A673 (cell line): Measurements from ENCODE around the gene EIF5. TPM values are rescaled to one million over a fixed set of nuclear protein-coding genes. Genes with fewer than 3 reads are reported as not detected.

Experiments
- BruUV-seq: library from RNA; stranded (reverse); fragments of 400-500 nt; replicated peaks from 2 replicates; lab custom pipeline; 2021; lab: Mats Ljungman, UMichigan
- CTCF ChIA-PET: fragments of 300-600 bp; sonication (Branson Sonifier 250); formaldehyde crosslinking; loops from one replicate; lab custom pipeline; 2022; ENCODE audit warnings: antibody characterized with exemption; lab: Charles Lee
- POLR2A ChIA-PET: fragments of 300-600 bp; sonication (Branson Sonifier 250); formaldehyde crosslinking; loops from one replicate; lab custom pipeline; 2022; ENCODE audit warnings: antibody characterized with exemption; ENCODE audit not compliant: low non-redundant PET; lab: Charles Lee
- DNase-seq: peaks from one replicate; pipeline ENCODE4 v3.0.0-alpha.2; 2015; ENCODE audit warnings: low spot score
- H3K27ac ChIP-seq: fragments of 200-600 bp; sonication (generic); 2 replicates; pipeline ENCODE4 v1.5.1; 2016; ENCODE audit warnings: mixed run types, low read depth, mild to moderate bottlenecking, mixed read lengths, antibody characterized with exemption, low read length; ENCODE audit not compliant: poor library complexity, severe bottlenecking
- H3K27me3 ChIP-seq: fragments of 200-600 bp; sonication (generic); replicated peaks from 2 replicates; pipeline ENCODE4 v1.6.1; 2017; ENCODE audit warnings: mixed run types, low read depth, mild to moderate bottlenecking, mixed read lengths, antibody characterized with exemption, low read length; ENCODE audit not compliant: insufficient read depth, poor library complexity
- H3K36me3 ChIP-seq: fragments of 200-600 bp; sonication (generic); 2 replicates; pipeline ENCODE4 v1.6.1; 2016; ENCODE audit warnings: mixed run types, mild to moderate bottlenecking, mixed read lengths, antibody characterized with exemption, low read length; ENCODE audit not compliant: insufficient read depth, poor library complexity, severe bottlenecking
- H3K4me1 ChIP-seq: fragments of 200-600 bp; sonication (generic); 2 replicates; pipeline ENCODE4 v1.6.1; 2017; ENCODE audit warnings: mixed run types, mild to moderate bottlenecking, mixed read lengths, antibody characterized with exemption, low read length; ENCODE audit not compliant: insufficient read depth, poor library complexity, severe bottlenecking
- H3K4me3 ChIP-seq: fragments of 200-600 bp; sonication (generic); 2 replicates; pipeline ENCODE4 v1.5.1; 2016; ENCODE audit warnings: low read depth, mixed run types, mild to moderate bottlenecking, mixed read lengths, low read length; ENCODE audit not compliant: poor library complexity, severe bottlenecking
- H3K9me3 ChIP-seq: fragments of 200-600 bp; sonication (generic); 2 replicates; pipeline ENCODE4 v1.6.1; 2016; ENCODE audit warnings: mixed run types, low read depth, mild to moderate bottlenecking, mixed read lengths, antibody characterized with exemption, low read length; ENCODE audit not compliant: poor library complexity, severe bottlenecking
- EZH2 ChIP-seq: fragments of 200-600 bp; sonication (generic); IDR thresholded peaks from 2 replicates; pipeline ENCODE4 v1.6.1; 2017; ENCODE audit warnings: borderline replicate concordance, low read depth, mild to moderate bottlenecking, mixed read lengths, antibody characterized with exemption, low read length; ENCODE audit not compliant: poor library complexity, severe bottlenecking
- intact Hi-C: fragments of 100-400 bp; cut with micrococcal nuclease; formaldehyde crosslinking; loops from one replicate; pipeline ENCODE4 v1.10.0; 2022; ENCODE audit not compliant: unreplicated experiment
- total RNA-seq: library from RNA; stranded (reverse); gene quantifications from 2 replicates; pipeline ENCODE4 v1.2.3, GENCODE V29; 2021
- TF ChIP-seq, protein P1 (sequence below): fragments of 300-800, 200-600 bp; sonication (generic); conservative IDR thresholded peaks from 2 replicates; pipeline ENCODE4 v1.5.1; 2017; ENCODE audit warnings: low read depth, mild to moderate bottlenecking, antibody characterized with exemption, low read length, moderate library complexity, mixed read lengths

The EIF5 gene
- total RNA-seq, 1 experiment from 2014 or later = 446 TPM

DNA sequence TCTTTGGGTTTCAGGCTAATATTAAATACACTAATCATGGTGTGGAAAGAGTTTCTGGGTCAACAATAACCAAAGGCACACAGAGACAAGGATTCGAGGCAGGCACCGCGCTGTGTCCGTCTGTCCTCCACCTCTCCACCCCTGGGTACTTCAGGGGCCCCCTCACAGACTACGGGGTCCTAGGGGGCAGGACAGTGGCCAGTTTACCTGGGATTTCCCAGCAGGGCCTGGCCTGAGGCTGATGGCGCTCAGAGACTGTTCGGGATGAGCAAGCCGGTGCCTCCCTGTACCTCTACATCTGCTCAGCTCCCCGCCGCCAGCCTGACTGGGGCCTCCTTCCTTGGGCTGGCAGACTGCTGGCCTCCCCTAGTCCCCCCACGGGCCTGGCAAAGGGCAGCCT, 18.1 kb upstream of the EIF5 start:
- no TSS peak for BruUV-seq
- intact Hi-C loops = no loop called here
- POLR2A ChIA-PET = no interaction called here
- no peak for DNase-seq
- TF ChIP-seq EZH2 = no peak
- TF ChIP-seq, protein P1, sequence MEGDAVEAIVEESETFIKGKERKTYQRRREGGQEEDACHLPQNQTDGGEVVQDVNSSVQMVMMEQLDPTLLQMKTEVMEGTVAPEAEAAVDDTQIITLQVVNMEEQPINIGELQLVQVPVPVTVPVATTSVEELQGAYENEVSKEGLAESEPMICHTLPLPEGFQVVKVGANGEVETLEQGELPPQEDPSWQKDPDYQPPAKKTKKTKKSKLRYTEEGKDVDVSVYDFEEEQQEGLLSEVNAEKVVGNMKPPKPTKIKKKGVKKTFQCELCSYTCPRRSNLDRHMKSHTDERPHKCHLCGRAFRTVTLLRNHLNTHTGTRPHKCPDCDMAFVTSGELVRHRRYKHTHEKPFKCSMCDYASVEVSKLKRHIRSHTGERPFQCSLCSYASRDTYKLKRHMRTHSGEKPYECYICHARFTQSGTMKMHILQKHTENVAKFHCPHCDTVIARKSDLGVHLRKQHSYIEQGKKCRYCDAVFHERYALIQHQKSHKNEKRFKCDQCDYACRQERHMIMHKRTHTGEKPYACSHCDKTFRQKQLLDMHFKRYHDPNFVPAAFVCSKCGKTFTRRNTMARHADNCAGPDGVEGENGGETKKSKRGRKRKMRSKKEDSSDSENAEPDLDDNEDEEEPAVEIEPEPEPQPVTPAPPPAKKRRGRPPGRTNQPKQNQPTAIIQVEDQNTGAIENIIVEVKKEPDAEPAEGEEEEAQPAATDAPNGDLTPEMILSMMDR = no peak
- no peaks in the 10 kb centered on the region for H3K27me3 ChIP-seq
- H3K9me3 ChIP-seq = no peaks in the 10 kb centered on the region
- no peaks in the 10 kb centered on the region for H3K4me1 ChIP-seq
- CTCF ChIA-PET = no interaction called here
- no peak overlapping the region for H3K27ac ChIP-seq
- no peaks in the 10 kb centered on the region for H3K36me3 ChIP-seq
- H3K4me3 ChIP-seq = no peak overlapping the region

DNA sequence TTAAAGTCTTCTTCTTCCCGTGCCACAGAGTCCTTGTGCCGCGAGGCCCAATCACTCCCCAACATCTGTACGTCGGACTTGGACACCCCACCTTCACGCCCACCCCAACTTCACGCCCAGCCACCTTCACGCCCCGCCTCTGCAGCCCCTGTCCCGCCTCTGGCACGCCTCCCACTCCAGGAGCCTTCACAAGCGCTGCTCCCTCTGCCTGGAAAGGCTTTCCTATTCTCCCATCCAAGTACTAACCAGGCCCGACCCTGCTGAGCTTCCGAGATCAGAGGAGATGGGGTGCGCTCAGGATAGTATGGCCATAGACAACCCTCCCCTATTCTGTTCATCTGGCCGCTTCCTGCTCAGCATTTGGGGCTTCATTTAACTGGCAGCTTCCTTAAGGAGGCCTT, 17.3 kb upstream of the EIF5 start:
- Histone ChIP-seq H3K27me3 (no peaks in the 10 kb centered on the region), H3K4me1 (no peaks in the 10 kb centered on the region), H3K36me3 (no peaks in the 10 kb centered on the region), H3K9me3 (no peaks in the 10 kb centered on the region), H3K27ac (no peak overlapping the region), H3K4me3 (no peak overlapping the region)
- no TSS peak for BruUV-seq
- DNase-seq = no peak
- ChIA-PET CTCF (no interaction called here), POLR2A (no interaction called here)
- intact Hi-C loops = no loop called here
- TF ChIP-seq EZH2 = no peak
- TF ChIP-seq, protein P1 = no peak

DNA sequence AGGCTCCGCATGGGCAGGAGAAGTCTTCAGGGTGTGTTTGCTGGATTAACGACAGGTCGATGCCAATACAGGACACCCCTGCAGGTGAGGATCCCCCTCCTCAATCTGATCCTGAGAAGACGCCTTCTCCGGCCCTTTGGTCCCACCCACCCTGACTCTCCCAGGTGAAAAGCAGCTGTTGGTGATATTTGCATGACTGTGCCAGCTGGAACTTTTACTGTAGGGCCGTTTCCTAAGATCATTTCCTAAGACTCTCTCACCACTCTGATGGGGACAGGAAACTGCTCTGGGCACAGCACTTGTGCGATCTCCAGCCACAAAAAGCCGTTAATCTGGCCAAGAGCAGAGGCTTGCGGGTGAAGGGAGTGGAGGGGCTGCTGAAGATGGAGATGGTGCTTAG, 16.8 kb upstream of the EIF5 start:
- H3K4me1 ChIP-seq = no peaks in the 10 kb centered on the region
- H3K4me3 ChIP-seq = no peak overlapping the region
- intact Hi-C loops = no loop called here
- H3K36me3 ChIP-seq = no peaks in the 10 kb centered on the region
- POLR2A ChIA-PET = no interaction called here
- no peak for TF ChIP-seq EZH2
- TF ChIP-seq, protein P1 = no peak
- DNase-seq = no peak
- CTCF ChIA-PET = no interaction called here
- H3K27me3 ChIP-seq = no peaks in the 10 kb centered on the region
- BruUV-seq = no TSS peak
- H3K9me3 ChIP-seq = no peaks in the 10 kb centered on the region
- H3K27ac ChIP-seq = no peak overlapping the region
